ENCODE measurements around the gene EEPD1. TPM values are rescaled to one million over a fixed set of nuclear protein-coding genes. Genes with fewer than 3 reads are reported as not detected.

Gene EEPD1
- total RNA-seq, 1 donor, result 5.2 TPM

- no peak overlapping the region for H3K4me3 ChIP-seq (ENCODE audit: low read depth, low read length)
- TF ChIP-seq CTCF (IDR thresholded peaks at IDR 0.05; ENCODE audit: insufficient read depth, low read depth, low read length), result no peak
- no peak for DNase-seq (ENCODE audit: low read depth)
Observed at GRCh38 chr7:36309716-36310115, 156.7 kb downstream of the EEPD1 start.

- no peak for DNase-seq (ENCODE audit: low read depth)
- TF ChIP-seq CTCF (IDR thresholded peaks at IDR 0.05; ENCODE audit: insufficient read depth, low read depth, low read length), result no peak
- no peak overlapping the region for H3K4me3 ChIP-seq (ENCODE audit: low read depth, low read length)
Observed at GRCh38 chr7:36310897-36311296, 157.8 kb downstream of the EEPD1 start.

GRCh38 chr7:36311539-36311938, 158.5 kb downstream of the EEPD1 start:
- TF ChIP-seq CTCF (IDR thresholded peaks at IDR 0.05; ENCODE audit: insufficient read depth, low read depth, low read length), result no peak
- DNase-seq (ENCODE audit: low read depth), result no peak
- no peak overlapping the region for H3K4me3 ChIP-seq (ENCODE audit: low read depth, low read length)

- DNase-seq (ENCODE audit: low read depth), result no peak
- TF ChIP-seq CTCF (IDR thresholded peaks at IDR 0.05; ENCODE audit: insufficient read depth, low read depth, low read length), result peak; percentile 7
Observed at GRCh38 chr7:36312064-36312914, 159.2 kb downstream of the EEPD1 start.

GRCh38 chr7:36312915-36313334, 159.9 kb downstream of the EEPD1 start:
- no peak for TF ChIP-seq CTCF (IDR thresholded peaks at IDR 0.05; ENCODE audit: insufficient read depth, low read depth, low read length)
- no peak overlapping the region for H3K4me3 ChIP-seq (ENCODE audit: low read depth, low read length)
- DNase-seq (ENCODE audit: low read depth), result no peak

More at GRCh38 chr7:36312064-36312914, 159.2 kb downstream of the EEPD1 start:
- H3K4me3 ChIP-seq (ENCODE audit: low read depth, low read length), result no peak overlapping the region

- H3K4me3 ChIP-seq (ENCODE audit: low read depth, low read length), result no peak overlapping the region
- TF ChIP-seq CTCF (IDR thresholded peaks at IDR 0.05; ENCODE audit: insufficient read depth, low read depth, low read length), result no peak
- no peak for DNase-seq (ENCODE audit: low read depth)
Observed at GRCh38 chr7:36313607-36314006, 160.6 kb downstream of the EEPD1 start.

All from fibroblast of villous mesenchyme (primary cell).